ENCODE data around the gene TOP3B. TPM values are rescaled to one million over a fixed set of nuclear protein-coding genes. Genes with fewer than 3 reads are reported as not detected.

Gene TOP3B
- total RNA-seq, 6 experiments from 2014 or later = 13.5 to 20.4 (median 15.6) TPM

DNA sequence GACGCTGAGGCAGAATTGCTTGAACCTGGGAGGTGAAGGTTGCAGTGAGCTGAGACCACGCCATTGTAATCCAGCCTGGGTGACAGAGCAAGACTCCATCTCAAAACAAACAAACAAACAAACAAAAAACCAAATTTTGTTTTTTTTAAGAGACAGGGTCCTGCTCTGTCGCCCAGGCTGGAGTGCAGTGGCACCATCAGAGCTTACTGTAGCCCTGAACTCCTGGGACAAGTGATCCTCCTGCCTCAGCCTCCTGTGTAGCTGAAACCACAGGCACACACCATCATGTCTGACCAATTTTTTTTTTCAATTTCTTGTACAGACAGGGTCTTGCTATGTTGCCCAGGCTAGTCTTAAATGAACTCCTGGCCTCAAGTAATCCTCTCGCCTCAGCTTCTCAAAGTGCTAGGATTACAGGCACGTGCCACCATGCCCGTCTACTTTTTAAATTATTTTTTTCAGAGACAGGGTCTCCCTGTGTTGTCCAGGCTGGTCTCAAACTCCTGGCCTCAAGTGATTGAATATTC is 16.8 kb downstream of the TOP3B start:
- H3K36me3 ChIP-seq = peaks cover 0 to 94% (median 28%) of the 10 kb centered on the region in 4 donors
- TF ChIP-seq, protein P1, sequence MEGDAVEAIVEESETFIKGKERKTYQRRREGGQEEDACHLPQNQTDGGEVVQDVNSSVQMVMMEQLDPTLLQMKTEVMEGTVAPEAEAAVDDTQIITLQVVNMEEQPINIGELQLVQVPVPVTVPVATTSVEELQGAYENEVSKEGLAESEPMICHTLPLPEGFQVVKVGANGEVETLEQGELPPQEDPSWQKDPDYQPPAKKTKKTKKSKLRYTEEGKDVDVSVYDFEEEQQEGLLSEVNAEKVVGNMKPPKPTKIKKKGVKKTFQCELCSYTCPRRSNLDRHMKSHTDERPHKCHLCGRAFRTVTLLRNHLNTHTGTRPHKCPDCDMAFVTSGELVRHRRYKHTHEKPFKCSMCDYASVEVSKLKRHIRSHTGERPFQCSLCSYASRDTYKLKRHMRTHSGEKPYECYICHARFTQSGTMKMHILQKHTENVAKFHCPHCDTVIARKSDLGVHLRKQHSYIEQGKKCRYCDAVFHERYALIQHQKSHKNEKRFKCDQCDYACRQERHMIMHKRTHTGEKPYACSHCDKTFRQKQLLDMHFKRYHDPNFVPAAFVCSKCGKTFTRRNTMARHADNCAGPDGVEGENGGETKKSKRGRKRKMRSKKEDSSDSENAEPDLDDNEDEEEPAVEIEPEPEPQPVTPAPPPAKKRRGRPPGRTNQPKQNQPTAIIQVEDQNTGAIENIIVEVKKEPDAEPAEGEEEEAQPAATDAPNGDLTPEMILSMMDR (IDR thresholded peaks at IDR 0.05) = no peak
- TF ChIP-seq POLR2A (IDR thresholded peaks at IDR 0.05) = no peak
- ATAC-seq (no peak), DNase-seq (no peak)
- no peak overlapping the region for H3K27ac ChIP-seq
- H3K27me3 ChIP-seq = no peaks in the 10 kb centered on the region
- H3K4me3 ChIP-seq = no peak overlapping the region
- H3K4me1 ChIP-seq = no peaks in the 10 kb centered on the region
- 100% methylated on average over 4 of the region's 6 CpGs for whole genome bisulfite sequencing (ENCODE audit: insufficient coverage, low coverage, low lambda C conversion rate, missing lambda C conversion rate)
- intact Hi-C loops (cut with DNase I) = no loop called here
- no peaks in the 10 kb centered on the region for H3K9me3 ChIP-seq

DNA sequence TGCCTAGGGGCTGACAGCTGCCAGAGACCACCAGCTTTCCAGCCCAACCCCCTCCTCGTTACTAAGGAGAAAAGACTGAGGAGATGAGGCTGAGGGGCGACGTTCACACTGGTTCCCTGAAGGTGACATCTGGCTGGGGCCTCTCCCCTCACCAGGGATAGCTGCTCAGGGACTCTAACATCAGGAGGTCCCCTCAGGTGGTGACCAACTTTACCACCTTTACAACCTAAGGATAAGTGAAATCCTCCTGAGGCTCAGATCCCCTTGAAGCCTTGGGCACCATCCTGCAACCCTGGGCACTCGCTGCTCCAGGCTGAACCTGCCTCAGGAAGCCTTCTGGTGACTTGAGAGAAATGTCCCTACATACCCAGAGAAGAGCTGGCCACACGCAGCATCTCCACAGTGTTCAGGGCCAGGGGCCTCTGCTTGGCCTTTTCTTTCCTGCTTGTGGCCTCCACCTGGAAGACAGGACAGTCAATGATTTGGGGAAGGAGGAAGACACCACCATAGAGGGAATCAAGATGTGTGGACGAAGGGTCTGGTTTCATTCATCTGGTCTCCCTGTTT is 17.6 kb downstream of the TOP3B start:
- no peaks in the 10 kb centered on the region for H3K4me1 ChIP-seq
- peaks cover 0 to 90% (median 24%) of the 10 kb centered on the region in 4 donors for H3K36me3 ChIP-seq
- intact Hi-C loops (cut with DNase I) = no loop called here
- no peaks in the 10 kb centered on the region for H3K27me3 ChIP-seq
- no peak overlapping the region for H3K4me3 ChIP-seq
- H3K9me3 ChIP-seq = no peaks in the 10 kb centered on the region
- DNase-seq (no peak), ATAC-seq (no peak)
- TF ChIP-seq POLR2A (IDR thresholded peaks at IDR 0.05) = no peak
- TF ChIP-seq, protein P1 (IDR thresholded peaks at IDR 0.05) = no peak
- WGBS (ENCODE audit: insufficient coverage, low coverage, low lambda C conversion rate, missing lambda C conversion rate) = 100% methylated on average over 2 of the region's 6 CpGs
- no peak overlapping the region for H3K27ac ChIP-seq

DNA sequence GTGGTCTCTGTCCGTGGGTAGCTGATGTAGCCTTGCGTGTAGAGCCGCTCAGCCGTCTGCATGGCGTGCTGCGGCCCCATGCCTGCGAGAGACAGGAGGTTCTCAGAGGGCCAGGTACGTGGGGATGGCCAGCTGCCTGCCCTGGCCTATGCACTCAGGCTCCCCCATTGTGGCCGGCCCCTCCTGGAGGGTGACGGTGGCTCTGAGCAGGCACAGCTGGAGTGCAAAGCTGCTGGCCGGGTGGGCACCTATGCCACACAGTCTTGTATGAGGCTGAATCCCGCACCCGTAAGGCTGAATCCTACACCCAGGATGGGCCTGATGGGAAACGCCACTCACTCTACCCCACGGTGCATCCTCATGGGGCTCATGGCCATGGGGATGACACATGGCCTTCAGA is 18.4 kb downstream of the TOP3B start:
- TF ChIP-seq, protein P1 (IDR thresholded peaks at IDR 0.05) = no peak
- TF ChIP-seq POLR2A (IDR thresholded peaks at IDR 0.05) = no peak
- WGBS (ENCODE audit: insufficient coverage, low coverage, low lambda C conversion rate, missing lambda C conversion rate) = no CpG with 5 or more reads among the region's 15 CpGs
- ATAC-seq (no peak), DNase-seq (peak in 1 of 3 donors; percentile 46)
- intact Hi-C loops (cut with DNase I) = no loop called here
- no peaks in the 10 kb centered on the region for H3K9me3 ChIP-seq
- no peaks in the 10 kb centered on the region for H3K4me1 ChIP-seq
- no peak overlapping the region for H3K4me3 ChIP-seq
- no peak overlapping the region for H3K27ac ChIP-seq
- H3K36me3 ChIP-seq = peaks cover 0 to 84% (median 23%) of the 10 kb centered on the region in 4 donors
- no peaks in the 10 kb centered on the region for H3K27me3 ChIP-seq

DNA sequence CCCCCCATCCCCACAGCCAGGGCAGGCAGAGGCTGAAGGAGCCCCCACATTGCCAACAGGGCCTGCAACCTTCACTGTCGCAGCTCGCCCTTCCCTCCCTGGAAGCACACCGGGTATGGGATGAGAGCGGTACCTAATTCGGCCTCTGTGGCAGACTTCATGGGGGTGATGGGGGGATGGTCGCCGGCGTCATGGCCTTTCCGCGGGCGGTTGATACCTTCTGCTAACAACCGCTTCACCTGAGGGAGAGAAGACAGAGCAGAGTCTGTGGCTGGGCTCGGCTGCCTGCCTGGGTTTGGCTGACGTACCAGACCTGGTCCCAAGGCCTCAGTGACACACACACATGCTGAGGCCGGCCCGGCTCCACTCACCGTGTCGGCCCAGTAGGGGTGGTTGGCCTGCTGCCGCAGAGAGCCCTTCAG is 18.8 kb downstream of the TOP3B start:
- WGBS (ENCODE audit: insufficient coverage, low coverage, low lambda C conversion rate, missing lambda C conversion rate) = no CpG with 5 or more reads among the region's 19 CpGs
- no peak for TF ChIP-seq POLR2A (IDR thresholded peaks at IDR 0.05)
- TF ChIP-seq, protein P1 (IDR thresholded peaks at IDR 0.05) = no peak
- DNase-seq = peak in 1 of 3 donors; percentile 51
- no peaks in the 10 kb centered on the region for H3K9me3 ChIP-seq
- intact Hi-C loops (cut with DNase I) = no loop called here
- ATAC-seq = no peak
- peaks cover 0 to 84% (median 25%) of the 10 kb centered on the region in 4 donors for H3K36me3 ChIP-seq
- H3K4me1 ChIP-seq = no peaks in the 10 kb centered on the region
- no peaks in the 10 kb centered on the region for H3K27me3 ChIP-seq
- H3K4me3 ChIP-seq = no peak overlapping the region
- H3K27ac ChIP-seq = no peak overlapping the region

All from right lobe of liver (tissue), 6 donors.